K562 (cell line): Measurements from ENCODE around the gene PFN3. TPM values are rescaled to one million over a fixed set of nuclear protein-coding genes. Genes with fewer than 3 reads are reported as not detected.

Experiments used
- ATAC-seq: fragments of 200-7000 bp; cut with Tn5 transposase; 3 replicates; pipeline ENCODE4 v1.9.1; 2020; ENCODE audit warnings: moderate library complexity
- BruUV-seq: library from RNA; stranded (reverse); fragments of 400-500 nt; replicated peaks from 2 replicates; lab custom pipeline; 2021; lab: Mats Ljungman, UMichigan
- CTCF ChIA-PET: fragments of 300-600 bp; formaldehyde crosslinking; extraction: SDS; loops from one replicate; lab custom pipeline; 2021; ENCODE audit warnings: low intra/inter-chr PET ratio; lab: Yijun Ruan, JAX
- POLR2A ChIA-PET: fragments of 300-600, 350-650 bp; sonication (Branson Sonifier 250); formaldehyde crosslinking; extraction: SDS; loops from one replicate; lab custom pipeline; 2021; ENCODE audit warnings: antibody characterized with exemption, inconsistent platforms; lab: Yijun Ruan, JAX
- DNase-seq, 4 experiments: peaks; one replicate each; pipeline versions ENCODE4 v3.0.0 to v3.0.0-alpha.2; 2011 to 2018; ENCODE audit warnings: low spot score in 3 of 4, mixed read lengths in 3 of 4; ENCODE audit errors: extremely low read depth in 1 of 4
- FAIRE-seq: peaks from 2 replicates; lab custom pipeline; 2011; peaks lifted over from hg19 to GRCh38; lab: Jason Lieb, UNC
- H2AFZ ChIP-seq: 2 replicates; pipeline ENCODE4 v1.6.0; 2011; ENCODE audit warnings: low read depth, low read length, control low read depth, inconsistent platforms
- H3K27ac ChIP-seq: fragments of 200-600 bp; 3 replicates; pipeline ENCODE4 v1.8.0; 2011; ENCODE audit warnings: low read depth, mild to moderate bottlenecking, control low read depth, inconsistent platforms, low read length, moderate library complexity, mixed read lengths; ENCODE audit errors: extremely low read depth
- H3K27me3 ChIP-seq, 2 experiments: fragments of 300-600 bp in 1 of 2; 2 replicates in 1 of 2; 3 replicates in 1 of 2; pipeline versions ENCODE4 v1.6.0 to v1.8.0; 2011; ENCODE audit warnings: inconsistent platforms in 2 of 2, low read length in 2 of 2, mild to moderate bottlenecking in 1 of 2, mixed read lengths in 1 of 2, moderate library complexity in 1 of 2; ENCODE audit not compliant: control insufficient read depth in 2 of 2, insufficient read depth in 2 of 2
- H3K36me3 ChIP-seq: fragments of 300-600 bp; 3 replicates; pipeline ENCODE4 v1.8.0; 2011; ENCODE audit warnings: mild to moderate bottlenecking, low read length, inconsistent platforms; ENCODE audit not compliant: control insufficient read depth, insufficient read depth
- H3K4me1 ChIP-seq, 2 experiments: fragments of 200-600 bp in 1 of 2; replicated peaks in 1 of 2; 2 replicates in 1 of 2; 3 replicates in 1 of 2; pipeline versions ENCODE4 v1.5.1 to v1.8.0; 2011; ENCODE audit warnings: inconsistent platforms in 2 of 2, low read length in 2 of 2, mild to moderate bottlenecking in 1 of 2, mixed read lengths in 1 of 2, moderate library complexity in 1 of 2; ENCODE audit not compliant: control insufficient read depth in 2 of 2, insufficient read depth in 2 of 2
- H3K4me2 ChIP-seq: 2 replicates; pipeline ENCODE4 v1.6.1; 2011; ENCODE audit warnings: low read length, control low read depth, inconsistent platforms, mixed read lengths; ENCODE audit not compliant: insufficient read depth
- H3K4me3 ChIP-seq: fragments of 200-600 bp; sonication (generic), shearing (Covaris generic); 2 replicates; pipeline ENCODE4 v1.5.1; 2016; ENCODE audit warnings: control low read depth, inconsistent platforms
- H3K79me2 ChIP-seq: fragments of 200-600 bp; 3 replicates; pipeline ENCODE4 v1.8.0; 2011; ENCODE audit warnings: low read length, inconsistent platforms; ENCODE audit not compliant: control insufficient read depth, insufficient read depth
- H3K9ac ChIP-seq, 2 experiments: 2 replicates each; pipeline versions ENCODE4 v1.6.0 to v1.6.1; 2011; ENCODE audit warnings: low read depth in 2 of 2, low read length in 2 of 2, control low read depth in 1 of 2, inconsistent platforms in 1 of 2, mild to moderate bottlenecking in 1 of 2, mixed read lengths in 1 of 2; ENCODE audit not compliant: insufficient read depth in 1 of 2
- H3K9me1 ChIP-seq: one replicate; pipeline ENCODE4 v1.6.0; 2011; ENCODE audit warnings: inconsistent platforms, mild to moderate bottlenecking, low read length, moderate library complexity; ENCODE audit not compliant: control insufficient read depth, insufficient read depth
- H3K9me3 ChIP-seq: replicated peaks from 2 replicates; pipeline ENCODE4 v1.5.1; 2011; ENCODE audit warnings: low read depth, low read length, inconsistent platforms; ENCODE audit not compliant: control insufficient read depth, insufficient read depth
- H4K20me1 ChIP-seq: replicated peaks from 2 replicates; pipeline ENCODE4 v1.6.1; 2011; ENCODE audit warnings: low read length, inconsistent platforms, mixed read lengths; ENCODE audit not compliant: control insufficient read depth, insufficient read depth
- CBFA2T3 ChIP-seq: fragments of 450-650 bp; IDR thresholded peaks from 2 replicates; pipeline ENCODE4 v1.6.1; 2017
- FOXP4 ChIP-seq: sonication (generic); formaldehyde crosslinking; IDR thresholded peaks from 2 replicates; pipeline ENCODE4 v1.8.0; 2022; ENCODE audit warnings: mild to moderate bottlenecking, missing genetic modification reagents, borderline replicate concordance
- FUS ChIP-seq: fragments of 200-400 bp; formaldehyde crosslinking; optimal IDR thresholded peaks from 2 replicates; pipeline ENCODE3; 2017; ENCODE audit warnings: low read depth, low read length
- GABPA ChIP-seq: fragments of 200-800 bp; sonication (Bioruptor generic); conservative IDR thresholded peaks from 2 replicates; pipeline ENCODE4 v1.6.1; 2016; ENCODE audit warnings: low read depth, missing genetic modification characterization, missing compliant biosample characterization
- HEY1 ChIP-seq: fragments of 250-450 bp; sonication (Bioruptor Pico); IDR thresholded peaks from 2 replicates; pipeline ENCODE4 v1.5.0; 2020; ENCODE audit warnings: mild to moderate bottlenecking, moderate library complexity, borderline replicate concordance
- HMG20A ChIP-seq: fragments of 450-650 bp; formaldehyde crosslinking; conservative IDR thresholded peaks from 2 replicates; pipeline ENCODE4 v1.4.0; 2020; ENCODE audit warnings: mild to moderate bottlenecking, mixed read lengths
- MTA2 ChIP-seq: fragments of 450-650 bp; IDR thresholded peaks from 2 replicates; pipeline ENCODE4 v1.6.1; 2016; ENCODE audit warnings: low read depth
- NCOA4 ChIP-seq: fragments of 450-650 bp; IDR thresholded peaks from 2 replicates; pipeline ENCODE4 v1.6.1; 2018; ENCODE audit warnings: mild to moderate bottlenecking; ENCODE audit not compliant: partially characterized antibody
- PML ChIP-seq: IDR thresholded peaks from 2 replicates; pipeline ENCODE4 v1.6.1; 2012; ENCODE audit warnings: low read length, inconsistent platforms
- RBFOX2 ChIP-seq: fragments of 200-400 bp; formaldehyde crosslinking; IDR thresholded peaks from 2 replicates; pipeline ENCODE4 v1.6.1; 2017; ENCODE audit warnings: low read depth, mild to moderate bottlenecking, low read length, moderate library complexity
- SUPT5H ChIP-seq: fragments of 450-650 bp; IDR thresholded peaks from 2 replicates; pipeline ENCODE4 v1.6.1; 2016
- TCF7L2 ChIP-seq: fragments of 150-350 bp; IDR thresholded peaks from 2 replicates; pipeline ENCODE4 v1.6.1; 2016; ENCODE audit warnings: low read depth, mild to moderate bottlenecking, low read length, moderate library complexity
- VEZF1 ChIP-seq: fragments of 200-800 bp; sonication (Bioruptor generic); IDR thresholded peaks from 2 replicates; pipeline ENCODE4 v1.6.1; 2017; ENCODE audit warnings: missing genetic modification characterization, missing compliant biosample characterization
- ZBTB11 ChIP-seq, 3 experiments: fragments of 200-800 bp in 1 of 3; fragments of 250-450 bp in 1 of 3; fragments of 450-650 bp in 1 of 3; sonication (Bioruptor Pico) in 1 of 3; sonication (Bioruptor generic) in 1 of 3; formaldehyde crosslinking in 1 of 3; IDR thresholded peaks; 2 replicates each; pipeline versions ENCODE4 v1.6.1 to v1.8.0; 2016 to 2022; ENCODE audit warnings: mild to moderate bottlenecking in 2 of 3, missing genetic modification characterization in 2 of 3, missing compliant biosample characterization in 1 of 3, moderate library complexity in 1 of 3
- ZNF589 ChIP-seq: fragments of 200-800 bp; sonication (Bioruptor generic); IDR thresholded peaks from 2 replicates; pipeline ENCODE4 v1.6.1; 2016; ENCODE audit warnings: low read depth, missing genetic modification characterization, missing compliant biosample characterization
- ZNF695 ChIP-seq: fragments of 450-650 bp; formaldehyde crosslinking; IDR thresholded peaks from 2 replicates; pipeline ENCODE4 v1.4.0; 2020; ENCODE audit warnings: mild to moderate bottlenecking, moderate library complexity
- WGBS: fragments of 100-300 bp; shearing (Covaris generic); methylation state at CpG from one replicate; pipeline ENCODE4 v1.1.6; 2016; ENCODE audit warnings: low coverage, mixed read lengths; ENCODE audit not compliant: insufficient coverage; ENCODE audit errors: missing lambda C conversion rate; 5-methylcytosine and 5-hydroxymethylcytosine counted together
- in situ Hi-C: fragments of 300-500 bp; cut with MboI; formaldehyde crosslinking; loops from 4 replicates; pipeline ENCODE4 v1.15.0; 2018; ENCODE audit warnings: inconsistent platforms, mixed read lengths
- intact Hi-C: fragments of 100-400 bp; cut with micrococcal nuclease; formaldehyde crosslinking; loops from 2 replicates; pipeline ENCODE4 v1.14.2; 2022
- polyA plus RNA-seq, 8 experiments: library from polyadenylated mRNA; depleted of rRNA in 4 of 8; stranded (reverse) in 5 of 8; unstranded in 3 of 8; fragments of >200 nt; fragmentation: Nextera tagmentation in 2 of 8; fragmentation: Illumina TruSeq in 1 of 8; extraction: Ambion mirVana in 2 of 8; extraction: Trizol in 1 of 8; gene quantifications; 2 replicates each; pipeline versions ENCODE4 v1.2.1 to v1.2.3, GENCODE V29; 2011 to 2014; ENCODE audit warnings: inconsistent platforms in 1 of 8, missing spikeins in 1 of 8
- total RNA-seq, 7 experiments: library from RNA; depleted of rRNA in 6 of 7; stranded (reverse); fragments of >200 nt in 6 of 7; fragmentation: Illumina TruSeq in 2 of 7; extraction: Trizol in 2 of 7; gene quantifications; 2 replicates each; pipeline versions ENCODE4 v1.2.1 to v1.2.3, GENCODE V29; 2011 to 2021; ENCODE audit warnings: low replicate concordance in 1 of 7

The PFN3 gene
- total and polyA plus RNA-seq, 9 of the 15 experiments (the other 6 are each of a cell fraction or from before 2014, with no cell fraction given) = not detected

GRCh38 chr5:177397875-177398390 is 2.5 kb downstream of the PFN3 start:
- in situ Hi-C loops = loop anchor here (10.0 kb wide), 1 partner anchor 667 kb away; no protein-coding TSS in a partner anchor
- Histone ChIP-seq H3K9me3 (no peaks in the 10 kb centered on the region), H3K4me1 (peaks cover 0 to 25% of the 10 kb centered on the region in 2 experiments; a peak in 3 of 5 replicates), H2AFZ (no peak overlapping the region), H3K9ac (peak overlapping the region in 1 of 2 experiments; percentile 29; a peak in 1 of 4 replicates), H3K36me3 (no peaks in the 10 kb centered on the region), H3K4me3 (no peak overlapping the region), H3K27me3 (peaks cover 2 to 27% of the 10 kb centered on the region in 2 experiments; a peak in 3 of 5 replicates), H3K4me2 (no peak overlapping the region), H3K9me1 (no peaks in the 10 kb centered on the region), H3K79me2 (no peaks in the 10 kb centered on the region), H4K20me1 (no peaks in the 10 kb centered on the region), H3K27ac (no peak overlapping the region)
- DNase-seq (no peak), ATAC-seq (no peak), FAIRE-seq (no peak)
- BruUV-seq = no TSS peak
- 12% methylated on average over 12 of the region's 16 CpGs for WGBS
- ChIA-PET POLR2A (interaction anchor here (0.6 to 1.4 kb wide), 3 partner anchors 19 to 116 kb away, joined by 3 to 5 read pairs (median 4); no protein-coding TSS in a partner anchor), CTCF (interaction anchor here (0.7 to 1.1 kb wide), 2 partner anchors 8 to 60 kb away, joined by 3 read pairs; no protein-coding TSS in a partner anchor)
- intact Hi-C loops = no loop called here
- TF ChIP-seq VEZF1 (CRISPR knock-in tag) = no peak
- TF ChIP-seq FOXP4 (CRISPR knock-in tag) = no peak
- no peak for TF ChIP-seq SUPT5H
- no peak for TF ChIP-seq GABPA
- TF ChIP-seq MTA2 = no peak
- no peak for TF ChIP-seq ZNF695 (CRISPR knock-in tag)
- no peak for TF ChIP-seq ZBTB11 (CRISPR knock-in tag; IDR thresholded peaks at IDR 0.05)
- no peak for TF ChIP-seq PML
- TF ChIP-seq HMG20A (CRISPR knock-in tag) = no peak
- no peak for TF ChIP-seq ZNF589
- no peak for TF ChIP-seq RBFOX2
- no peak for TF ChIP-seq FUS
- no peak for TF ChIP-seq NCOA4
- no peak for TF ChIP-seq TCF7L2
- TF ChIP-seq HEY1 (CRISPR knock-in tag) = no peak
- no peak for TF ChIP-seq CBFA2T3
